ENCODE measurements around the gene PLCXD1.

Gene PLCXD1

GRCh38 chrX:333611-334311 lies 52.6 kb downstream of the PLCXD1 start:
- no peak for DNase-seq (ENCODE audit: low spot score)

- DNase-seq (ENCODE audit: low spot score): no peak
Measured at GRCh38 chrX:334331-334891, 53.2 kb downstream of the PLCXD1 start.

GRCh38 chrX:334971-335757 lies 54.0 kb downstream of the PLCXD1 start:
- no peak for DNase-seq (ENCODE audit: low spot score)

- no peak for DNase-seq (ENCODE audit: low spot score)
Measured at GRCh38 chrX:335758-336155, 54.6 kb downstream of the PLCXD1 start.

- DNase-seq (ENCODE audit: low spot score): no peak
Measured at GRCh38 chrX:336227-336626, 55.0 kb downstream of the PLCXD1 start.

- no peak for DNase-seq (ENCODE audit: low spot score)
Measured at GRCh38 chrX:337331-337831, 56.2 kb downstream of the PLCXD1 start.

GRCh38 chrX:338281-338835 lies 57.2 kb downstream of the PLCXD1 start:
- no peak for DNase-seq (ENCODE audit: low spot score)

- no peak for DNase-seq (ENCODE audit: low spot score)
Measured at GRCh38 chrX:338836-339400, 57.7 kb downstream of the PLCXD1 start.

GRCh38 chrX:340121-340520 lies 58.9 kb downstream of the PLCXD1 start:
- DNase-seq (ENCODE audit: low spot score): no peak

- no peak for DNase-seq (ENCODE audit: low spot score)
Measured at GRCh38 chrX:340641-341423, 59.7 kb downstream of the PLCXD1 start.

- DNase-seq (ENCODE audit: low spot score): no peak
Measured at GRCh38 chrX:341541-342101, 60.4 kb downstream of the PLCXD1 start.

- DNase-seq (ENCODE audit: low spot score): no peak
Measured at GRCh38 chrX:344371-344901, 63.3 kb downstream of the PLCXD1 start.

GRCh38 chrX:345020-345925 lies 64.1 kb downstream of the PLCXD1 start:
- no peak for DNase-seq (ENCODE audit: low spot score)

- DNase-seq (ENCODE audit: low spot score): no peak
Measured at GRCh38 chrX:346034-346813, 65.0 kb downstream of the PLCXD1 start.

- no peak for DNase-seq (ENCODE audit: low spot score)
Measured at GRCh38 chrX:347351-348117, 66.4 kb downstream of the PLCXD1 start.

- no peak for DNase-seq (ENCODE audit: low spot score)
Measured at GRCh38 chrX:348461-349117, 67.4 kb downstream of the PLCXD1 start.

GRCh38 chrX:349196-349595 lies 68.0 kb downstream of the PLCXD1 start:
- DNase-seq (ENCODE audit: low spot score): no peak

GRCh38 chrX:349702-350101 lies 68.5 kb downstream of the PLCXD1 start:
- no peak for DNase-seq (ENCODE audit: low spot score)

Measured in RKO (cell line).